SK-N-SH (cell line): ENCODE results near the gene CCDC172. TPM values are rescaled to one million over a fixed set of nuclear protein-coding genes. Genes with fewer than 3 reads are reported as not detected.

Source experiments
- CTCF ChIA-PET: fragments of 300-600, 350-600 bp; formaldehyde crosslinking; extraction: SDS; loops from one replicate; lab custom pipeline; 2021; lab: Yijun Ruan, JAX
- POLR2A ChIA-PET: fragments of 350-600 bp; sonication (Branson Sonifier 250); formaldehyde crosslinking; extraction: SDS; loops from one replicate; lab custom pipeline; 2020; ENCODE audit warnings: antibody characterized with exemption, inconsistent platforms; lab: Yijun Ruan, JAX
- DNase-seq: peaks from one replicate; pipeline ENCODE4 v3.0.0; 2012
- H2AFZ ChIP-seq: fragments of 200-600 bp; sonication (generic); 2 replicates; pipeline ENCODE4 v1.8.1; 2016; ENCODE audit warnings: antibody characterized with exemption, mild to moderate bottlenecking, low read depth
- H3F3A ChIP-seq: fragments of 200-600 bp; sonication (generic); replicated peaks from 2 replicates; pipeline ENCODE3; 2016; ENCODE audit warnings: antibody characterized with exemption, mild to moderate bottlenecking; ENCODE audit not compliant: insufficient read depth
- H3K27ac ChIP-seq, 2 experiments: fragments of 200-500 bp in 1 of 2; fragments of 200-600 bp in 1 of 2; sonication (Bioruptor generic) in 1 of 2; sonication (generic), shearing (Covaris generic) in 1 of 2; 2 replicates each; pipeline versions ENCODE4 v1.5.1 to v1.6.1; 2014 to 2016; ENCODE audit warnings: low read depth in 2 of 2, inconsistent platforms in 1 of 2, low read length in 1 of 2, mild to moderate bottlenecking in 1 of 2, mixed read lengths in 1 of 2
- H3K27me3 ChIP-seq: fragments of 200-600 bp; sonication (generic), shearing (Covaris generic); 2 replicates; pipeline ENCODE4 v1.6.1; 2016; ENCODE audit warnings: mixed run types; ENCODE audit not compliant: insufficient read depth
- H3K36me3 ChIP-seq, 2 experiments: fragments of 200-500 bp in 1 of 2; fragments of 200-600 bp in 1 of 2; sonication (Bioruptor generic) in 1 of 2; sonication (generic) in 1 of 2; replicated peaks in 1 of 2; 2 replicates each; pipeline versions ENCODE3 to v1.5.1; 2014 to 2016; ENCODE audit warnings: low read length in 1 of 2, mild to moderate bottlenecking in 1 of 2; ENCODE audit not compliant: insufficient read depth in 2 of 2, control insufficient read depth in 1 of 2
- H3K4me1 ChIP-seq, 2 experiments: fragments of 200-500 bp in 1 of 2; fragments of 200-600 bp in 1 of 2; sonication (Bioruptor generic) in 1 of 2; sonication (generic), shearing (Covaris generic) in 1 of 2; 2 replicates each; pipeline versions ENCODE4 v1.5.1 to v1.6.1; 2014 to 2016; ENCODE audit warnings: low read depth in 1 of 2, low read length in 1 of 2, mixed run types in 1 of 2; ENCODE audit not compliant: insufficient read depth in 2 of 2, control insufficient read depth in 1 of 2
- H3K4me2 ChIP-seq: fragments of 200-600 bp; sonication (generic), shearing (Covaris generic); 2 replicates; pipeline ENCODE4 v1.6.1; 2017; ENCODE audit warnings: mixed run types
- H3K4me3 ChIP-seq, 2 experiments: fragments of 200-500 bp in 1 of 2; fragments of 200-600 bp in 1 of 2; sonication (Bioruptor generic) in 1 of 2; sonication (generic), shearing (Covaris generic) in 1 of 2; 2 replicates each; pipeline versions ENCODE4 v1.5.1 to v1.8.1; 2014 to 2016; ENCODE audit warnings: low read depth in 2 of 2, inconsistent platforms in 1 of 2, low read length in 1 of 2, mild to moderate bottlenecking in 1 of 2, mixed read lengths in 1 of 2, moderate library complexity in 1 of 2
- H3K79me2 ChIP-seq: fragments of 200-600 bp; sonication (generic); 2 replicates; pipeline ENCODE4 v1.8.1; 2017; ENCODE audit warnings: mild to moderate bottlenecking; ENCODE audit not compliant: insufficient read depth
- H3K9ac ChIP-seq: fragments of 200-600 bp; sonication (generic); 2 replicates; pipeline ENCODE4 v1.6.1; 2017; ENCODE audit warnings: mixed run types
- H3K9me2 ChIP-seq: fragments of 200-600 bp; sonication (generic); 2 replicates; pipeline ENCODE4 v1.6.1; 2017; ENCODE audit warnings: mixed run types
- H3K9me3 ChIP-seq: fragments of 200-600 bp; sonication (generic); 2 replicates; pipeline ENCODE4 v1.6.1; 2017; ENCODE audit warnings: mixed run types, mild to moderate bottlenecking, moderate library complexity
- H4K20me1 ChIP-seq: fragments of 200-600 bp; sonication (generic); 2 replicates; pipeline ENCODE4 v1.6.1; 2017; ENCODE audit warnings: mild to moderate bottlenecking, mixed run types; ENCODE audit not compliant: insufficient read depth
- CHD2 ChIP-seq: fragments of 150-350 bp; IDR thresholded peaks from 2 replicates; pipeline ENCODE4 v1.6.1; 2018; ENCODE audit warnings: low read length; ENCODE audit not compliant: partially characterized antibody
- ELF1 ChIP-seq: IDR thresholded peaks from 2 replicates; pipeline ENCODE4 v1.4.0; 2012
- FOSL2 ChIP-seq: IDR thresholded peaks from 2 replicates; pipeline ENCODE4 v1.4.0; 2012; ENCODE audit warnings: low read depth, mild to moderate bottlenecking, moderate library complexity, borderline replicate concordance
- JUND ChIP-seq: IDR thresholded peaks from 2 replicates; pipeline ENCODE4 v1.4.0; 2012
- MXI1 ChIP-seq: IDR thresholded peaks from 2 replicates; pipeline ENCODE4 v1.6.1; 2012; ENCODE audit warnings: mild to moderate bottlenecking, low read depth, low read length, improper control_type of control experiment
- NFIC ChIP-seq: IDR thresholded peaks from 2 replicates; pipeline ENCODE4 v1.4.0; 2012; ENCODE audit warnings: borderline replicate concordance
- NRF1 ChIP-seq: IDR thresholded peaks from 2 replicates; pipeline ENCODE4 v1.6.1; 2012; ENCODE audit warnings: low read depth, mild to moderate bottlenecking, low read length
- POLR2AphosphoS5 ChIP-seq: IDR thresholded peaks from 2 replicates; pipeline ENCODE4 v1.6.1; 2012; ENCODE audit warnings: low read depth, low read length
- RAD21 ChIP-seq: IDR thresholded peaks from 2 replicates; pipeline ENCODE4 v1.6.1; 2012; ENCODE audit warnings: mild to moderate bottlenecking, low read length
- RFX5 ChIP-seq: IDR thresholded peaks from 2 replicates; pipeline ENCODE4 v1.6.1; 2012; ENCODE audit warnings: mild to moderate bottlenecking, improper control_type of control experiment, low read length
- RXRA ChIP-seq: IDR thresholded peaks from 2 replicates; pipeline ENCODE4 v1.4.0; 2012; ENCODE audit warnings: low read depth, mild to moderate bottlenecking, borderline replicate concordance
- SMC3 ChIP-seq: IDR thresholded peaks from 2 replicates; pipeline ENCODE4 v1.6.1; 2012; ENCODE audit warnings: low read depth, low read length, improper control_type of control experiment
- TAF1 ChIP-seq: IDR thresholded peaks from 2 replicates; pipeline ENCODE4 v1.6.1; 2012; ENCODE audit warnings: low read depth, mild to moderate bottlenecking, low read length, moderate library complexity, borderline replicate concordance
- TEAD4 ChIP-seq: IDR thresholded peaks from 2 replicates; pipeline ENCODE4 v1.4.0; 2012; ENCODE audit warnings: mild to moderate bottlenecking, borderline replicate concordance; ENCODE audit not compliant: insufficient read depth
- YY1 ChIP-seq: IDR thresholded peaks from 2 replicates; pipeline ENCODE4 v1.4.0; 2012; ENCODE audit warnings: low read depth, mild to moderate bottlenecking
- WGBS: methylation state at CpG from one replicate; pipeline ENCODE4 v1.1.6; 2017; ENCODE audit warnings: low lambda C conversion rate; 5-methylcytosine and 5-hydroxymethylcytosine counted together
- polyA plus RNA-seq, 3 experiments: library from polyadenylated mRNA; depleted of rRNA; stranded (reverse); fragments of >200 nt; gene quantifications; 2 replicates each; pipeline ENCODE4 v1.2.3, GENCODE V29; 2012
- TF ChIP-seq, protein P1 (sequence below): fragments of 150-350 bp; IDR thresholded peaks from 2 replicates; pipeline ENCODE4 v1.6.1; 2016; ENCODE audit warnings: mild to moderate bottlenecking, low read depth, low read length
- TF ChIP-seq, protein P2 (sequence below): fragments of 150-350 bp; IDR thresholded peaks from 2 replicates; pipeline ENCODE4 v1.6.1; 2017; ENCODE audit warnings: antibody characterized with exemption, low read length, low read depth, borderline replicate concordance
- TF ChIP-seq, protein P3 (sequence below): IDR thresholded peaks from 2 replicates; pipeline ENCODE4; 2012

Gene CCDC172
- polyA plus RNA-seq, 1 of the 3 experiments (the other 2 are of a cell fraction) = not detected

DNA sequence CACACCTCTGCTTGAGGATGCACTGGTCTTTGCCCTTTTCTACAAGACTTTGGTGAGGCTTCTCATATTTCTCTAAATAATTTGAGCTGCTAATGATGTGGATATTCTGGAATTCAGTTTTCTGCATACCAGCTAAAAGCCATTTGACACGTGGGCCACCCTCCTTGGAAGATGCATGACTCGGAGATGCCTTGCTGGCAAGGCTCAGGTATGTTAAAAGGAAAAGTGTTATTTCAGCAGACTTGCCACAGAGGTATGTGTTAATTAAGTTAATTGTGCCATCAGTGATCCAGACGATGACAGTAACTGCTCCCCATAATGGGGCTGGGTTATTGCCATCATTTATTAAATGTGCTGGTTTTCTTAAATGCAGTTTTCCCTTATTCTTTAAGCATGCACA, 42.5 kb upstream of the CCDC172 start:
- POLR2A ChIA-PET = no interaction called here
- no peak overlapping the region for H2AFZ ChIP-seq
- H3K9me3 ChIP-seq = no peaks in the 10 kb centered on the region
- 46% methylated on average over 3 of the region's 3 CpGs for WGBS
- H3K27ac ChIP-seq = no peak overlapping the region
- no peaks in the 10 kb centered on the region for H3F3A ChIP-seq
- no peak for DNase-seq
- H3K4me2 ChIP-seq = no peak overlapping the region
- H3K9ac ChIP-seq = no peak overlapping the region
- TF ChIP-seq TAF1 = no peak
- no peak for TF ChIP-seq RAD21
- TF ChIP-seq NFIC = no peak
- no peak for TF ChIP-seq FOSL2
- no peak for TF ChIP-seq ELF1
- TF ChIP-seq RXRA = no peak
- TF ChIP-seq NRF1 = no peak
- TF ChIP-seq JUND = no peak
- TF ChIP-seq SMC3 = no peak
- TF ChIP-seq POLR2AphosphoS5 = no peak
- no peak for TF ChIP-seq YY1
- TF ChIP-seq RFX5 = no peak
- TF ChIP-seq, protein P1, sequence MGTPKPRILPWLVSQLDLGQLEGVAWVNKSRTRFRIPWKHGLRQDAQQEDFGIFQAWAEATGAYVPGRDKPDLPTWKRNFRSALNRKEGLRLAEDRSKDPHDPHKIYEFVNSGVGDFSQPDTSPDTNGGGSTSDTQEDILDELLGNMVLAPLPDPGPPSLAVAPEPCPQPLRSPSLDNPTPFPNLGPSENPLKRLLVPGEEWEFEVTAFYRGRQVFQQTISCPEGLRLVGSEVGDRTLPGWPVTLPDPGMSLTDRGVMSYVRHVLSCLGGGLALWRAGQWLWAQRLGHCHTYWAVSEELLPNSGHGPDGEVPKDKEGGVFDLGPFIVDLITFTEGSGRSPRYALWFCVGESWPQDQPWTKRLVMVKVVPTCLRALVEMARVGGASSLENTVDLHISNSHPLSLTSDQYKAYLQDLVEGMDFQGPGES = no peak
- no peak for TF ChIP-seq TEAD4
- TF ChIP-seq, protein P2, sequence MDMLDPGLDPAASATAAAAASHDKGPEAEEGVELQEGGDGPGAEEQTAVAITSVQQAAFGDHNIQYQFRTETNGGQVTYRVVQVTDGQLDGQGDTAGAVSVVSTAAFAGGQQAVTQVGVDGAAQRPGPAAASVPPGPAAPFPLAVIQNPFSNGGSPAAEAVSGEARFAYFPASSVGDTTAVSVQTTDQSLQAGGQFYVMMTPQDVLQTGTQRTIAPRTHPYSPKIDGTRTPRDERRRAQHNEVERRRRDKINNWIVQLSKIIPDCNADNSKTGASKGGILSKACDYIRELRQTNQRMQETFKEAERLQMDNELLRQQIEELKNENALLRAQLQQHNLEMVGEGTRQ = no peak
- no peaks in the 10 kb centered on the region for H4K20me1 ChIP-seq
- no peak overlapping the region for H3K4me3 ChIP-seq
- no peaks in the 10 kb centered on the region for H3K4me1 ChIP-seq
- H3K79me2 ChIP-seq = no peaks in the 10 kb centered on the region
- CTCF ChIA-PET = interaction anchor here (1.0 to 1.8 kb wide), 4 partner anchors 81 to 850 kb away, joined by 3 to 4 read pairs (median 3); no protein-coding TSS in a partner anchor
- H3K9me2 ChIP-seq = no peaks in the 10 kb centered on the region
- H3K36me3 ChIP-seq = no peaks in the 10 kb centered on the region
- no peaks in the 10 kb centered on the region for H3K27me3 ChIP-seq

DNA sequence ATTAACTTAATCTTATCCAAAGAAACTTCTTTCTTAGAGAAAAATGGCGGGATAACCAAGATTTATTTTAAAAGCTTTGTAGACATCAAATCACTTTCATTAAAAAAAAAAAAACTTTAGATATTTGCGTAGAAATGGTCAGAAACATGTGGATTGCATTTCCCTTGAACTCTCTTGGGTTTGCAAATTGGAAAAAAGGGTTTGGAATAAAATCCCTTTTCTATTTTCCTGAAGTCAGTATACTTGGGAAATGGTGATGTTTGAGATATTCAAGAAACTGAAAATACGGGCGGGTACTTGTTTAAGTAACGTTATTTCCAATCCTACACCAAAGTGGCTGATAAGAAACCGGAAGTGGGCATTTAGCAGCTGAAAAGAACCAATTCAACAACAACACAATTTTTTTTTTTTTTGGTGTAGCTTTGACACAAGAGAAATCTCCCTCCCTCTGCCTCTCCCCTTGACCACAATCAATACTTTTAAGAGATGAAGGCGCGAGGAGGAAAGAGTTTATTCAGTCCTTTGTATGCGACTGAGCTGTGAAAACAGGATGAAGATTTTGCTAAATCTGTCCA, 37.5 kb upstream of the CCDC172 start:
- Histone ChIP-seq H3K27ac (no peak overlapping the region), H3K4me3 (no peak overlapping the region), H3K9me3 (no peaks in the 10 kb centered on the region), H3K79me2 (no peaks in the 10 kb centered on the region), H3K36me3 (no peaks in the 10 kb centered on the region), H3K4me1 (no peaks in the 10 kb centered on the region), H4K20me1 (no peaks in the 10 kb centered on the region), H3K27me3 (no peaks in the 10 kb centered on the region), H3K9ac (no peak overlapping the region), H2AFZ (no peak overlapping the region), H3K9me2 (no peaks in the 10 kb centered on the region), H3F3A (no peaks in the 10 kb centered on the region), H3K4me2 (no peak overlapping the region)
- DNase-seq = no peak
- CTCF ChIA-PET = interaction anchor here (0.9 to 3.8 kb wide), 25 partner anchors 9 to 1145 kb away, joined by 3 to 49 read pairs (median 6); no protein-coding TSS in a partner anchor
- POLR2A ChIA-PET = no interaction called here
- TF ChIP-seq CHD2 (no peak), JUND (no peak), MXI1 (no peak), RXRA (no peak)
- TF ChIP-seq, protein P3, sequence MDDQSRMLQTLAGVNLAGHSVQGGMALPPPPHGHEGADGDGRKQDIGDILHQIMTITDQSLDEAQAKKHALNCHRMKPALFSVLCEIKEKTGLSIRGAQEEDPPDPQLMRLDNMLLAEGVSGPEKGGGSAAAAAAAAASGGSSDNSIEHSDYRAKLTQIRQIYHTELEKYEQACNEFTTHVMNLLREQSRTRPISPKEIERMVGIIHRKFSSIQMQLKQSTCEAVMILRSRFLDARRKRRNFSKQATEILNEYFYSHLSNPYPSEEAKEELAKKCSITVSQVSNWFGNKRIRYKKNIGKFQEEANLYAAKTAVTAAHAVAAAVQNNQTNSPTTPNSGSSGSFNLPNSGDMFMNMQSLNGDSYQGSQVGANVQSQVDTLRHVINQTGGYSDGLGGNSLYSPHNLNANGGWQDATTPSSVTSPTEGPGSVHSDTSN = no peak
- WGBS = 70% methylated on average over 9 of the region's 9 CpGs
